HG03095 (cell line): ENCODE measurements around the gene PIK3R3.
"Not testable (repeated sequence)": the region's sequence is repeated elsewhere in the genome, so short reads cannot be mapped to it uniquely, and the experiment has no call there.

ENCODE experiments used
- ATAC-seq: cut with Tn5 transposase; IDR thresholded peaks from one replicate; pipeline ENCODE4 v1.9.1; 2021; ENCODE audit warnings: moderate library complexity; ENCODE audit not compliant: unreplicated experiment

Gene PIK3R3

GRCh38 chr1:46113948-46114347 is 18.5 kb downstream of the PIK3R3 start:
- no peak for ATAC-seq

- no peak for ATAC-seq
These were observed 20.3 kb downstream of the PIK3R3 start for GRCh38 chr1:46112108-46112507.

GRCh38 chr1:46110521-46110920 is 21.9 kb downstream of the PIK3R3 start:
- no peak for ATAC-seq

- ATAC-seq, result no peak
These were observed 29.5 kb downstream of the PIK3R3 start for GRCh38 chr1:46102769-46103476.

- no peak for ATAC-seq
These were observed 33.2 kb downstream of the PIK3R3 start for GRCh38 chr1:46099215-46099614.

- no peak for ATAC-seq
These were observed 34.3 kb downstream of the PIK3R3 start for GRCh38 chr1:46098027-46098712.

- ATAC-seq, result no peak
These were observed 35.3 kb downstream of the PIK3R3 start for GRCh38 chr1:46097149-46097472.

GRCh38 chr1:46096269-46097148 is 35.9 kb downstream of the PIK3R3 start:
- ATAC-seq, result no peak

GRCh38 chr1:46095110-46095509 is 37.3 kb downstream of the PIK3R3 start:
- ATAC-seq, result not testable (repeated sequence)

GRCh38 chr1:46094471-46095005 is 37.9 kb downstream of the PIK3R3 start:
- ATAC-seq, result no peak

- not testable (repeated sequence) for ATAC-seq
These were observed 38.6 kb downstream of the PIK3R3 start for GRCh38 chr1:46093832-46094231.

- no peak for ATAC-seq
These were observed 44.5 kb downstream of the PIK3R3 start for GRCh38 chr1:46087891-46088290.

GRCh38 chr1:46086576-46086975 is 45.9 kb downstream of the PIK3R3 start:
- ATAC-seq, result no peak

GRCh38 chr1:46084553-46085451 is 47.6 kb downstream of the PIK3R3 start:
- ATAC-seq, result no peak

GRCh38 chr1:46083579-46083978 is 48.9 kb downstream of the PIK3R3 start:
- ATAC-seq, result no peak

- no peak for ATAC-seq
These were observed 50.8 kb downstream of the PIK3R3 start for GRCh38 chr1:46081619-46082018.

- no peak for ATAC-seq
These were observed 51.2 kb downstream of the PIK3R3 start for GRCh38 chr1:46081206-46081605.

- no peak for ATAC-seq
These were observed 52.2 kb downstream of the PIK3R3 start for GRCh38 chr1:46080257-46080656.

GRCh38 chr1:46077644-46078043 is 54.8 kb downstream of the PIK3R3 start:
- no peak for ATAC-seq

- no peak for ATAC-seq
These were observed 56.1 kb downstream of the PIK3R3 start for GRCh38 chr1:46076343-46076742.
